Measurements from ENCODE around the gene MLC1. TPM values are rescaled to one million over a fixed set of nuclear protein-coding genes. Genes with fewer than 3 reads are reported as not detected.

MLC1 gene
- total RNA-seq, 2 experiments from 2014 or later: 0.25 to 0.83 TPM

- H3K4me1 Mint-ChIP-seq: no peaks in the 10 kb centered on the region
- peaks cover 14% of the 10 kb centered on the region for H3K27me3 Mint-ChIP-seq
- peaks cover 6% of the 10 kb centered on the region for H3K9me3 Mint-ChIP-seq
- ChIA-PET CTCF (interaction anchor here (1.1 kb wide), 1 partner anchor 12 kb away, joined by 4 read pairs; no protein-coding TSS in a partner anchor), POLR2A (no interaction called here)
- no peak overlapping the region for H3K4me3 Mint-ChIP-seq
- DNase-seq: no peak
- H3K36me3 Mint-ChIP-seq (ENCODE audit: low read depth): no peaks in the 10 kb centered on the region
- H3K27ac Mint-ChIP-seq: no peak overlapping the region
These were observed 28.8 kb downstream of the MLC1 start for GRCh38 chr22:50056214-50056972.

DNA sequence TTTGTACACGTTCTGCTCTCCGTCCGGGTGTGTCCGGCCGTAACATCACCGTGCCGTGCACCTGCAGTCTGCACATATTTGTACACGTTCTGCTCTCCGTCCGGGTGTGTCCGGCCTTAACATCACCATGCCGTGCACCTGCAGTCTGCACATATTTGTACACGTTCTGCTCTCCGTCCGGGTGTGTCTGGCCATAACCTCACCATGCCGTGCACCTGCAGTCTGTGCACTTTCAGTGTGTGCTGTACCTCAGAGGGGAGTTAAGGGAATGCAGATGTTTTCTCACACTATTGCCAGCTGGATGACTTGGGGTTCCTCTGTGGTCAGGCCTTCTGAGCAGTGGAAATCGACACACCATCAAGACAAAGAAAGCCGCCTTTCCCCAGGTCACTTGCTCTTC, 31.4 kb downstream of the MLC1 start:
- no peak overlapping the region for H3K4me3 Mint-ChIP-seq
- H3K9me3 Mint-ChIP-seq: peaks cover 6% of the 10 kb centered on the region
- H3K36me3 Mint-ChIP-seq (ENCODE audit: low read depth): no peaks in the 10 kb centered on the region
- no peak overlapping the region for H3K27ac Mint-ChIP-seq
- no peaks in the 10 kb centered on the region for H3K4me1 Mint-ChIP-seq
- POLR2A ChIA-PET: no interaction called here
- CTCF ChIA-PET: no interaction called here
- H3K27me3 Mint-ChIP-seq: peaks cover 6% of the 10 kb centered on the region
- no peak for DNase-seq

DNA sequence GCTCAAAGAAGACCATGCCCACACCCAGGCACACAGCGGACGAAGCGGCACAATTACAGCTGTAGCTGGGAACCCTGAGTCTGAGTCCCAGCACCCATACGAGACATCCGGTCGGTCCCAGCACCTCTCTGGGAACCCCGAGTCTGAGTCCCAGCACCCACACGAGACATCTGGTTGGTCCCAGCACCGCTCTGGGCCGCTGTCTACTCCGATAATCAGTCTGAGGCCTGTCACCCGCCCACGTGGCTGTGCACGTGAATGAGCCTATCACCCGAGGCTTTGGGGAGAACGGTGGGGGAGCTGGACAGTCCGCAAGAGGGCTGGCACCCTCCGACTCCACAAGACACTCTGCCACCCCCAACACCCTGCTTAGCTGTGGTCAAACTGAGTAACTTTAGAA, 33.3 kb downstream of the MLC1 start:
- no peaks in the 10 kb centered on the region for H3K36me3 Mint-ChIP-seq (ENCODE audit: low read depth)
- ChIA-PET POLR2A (no interaction called here), CTCF (no interaction called here)
- H3K4me3 Mint-ChIP-seq: no peak overlapping the region
- peaks cover 2% of the 10 kb centered on the region for H3K27me3 Mint-ChIP-seq
- H3K27ac Mint-ChIP-seq: no peak overlapping the region
- H3K4me1 Mint-ChIP-seq: no peaks in the 10 kb centered on the region
- H3K9me3 Mint-ChIP-seq: peaks cover 6% of the 10 kb centered on the region
- DNase-seq: no peak

DNA sequence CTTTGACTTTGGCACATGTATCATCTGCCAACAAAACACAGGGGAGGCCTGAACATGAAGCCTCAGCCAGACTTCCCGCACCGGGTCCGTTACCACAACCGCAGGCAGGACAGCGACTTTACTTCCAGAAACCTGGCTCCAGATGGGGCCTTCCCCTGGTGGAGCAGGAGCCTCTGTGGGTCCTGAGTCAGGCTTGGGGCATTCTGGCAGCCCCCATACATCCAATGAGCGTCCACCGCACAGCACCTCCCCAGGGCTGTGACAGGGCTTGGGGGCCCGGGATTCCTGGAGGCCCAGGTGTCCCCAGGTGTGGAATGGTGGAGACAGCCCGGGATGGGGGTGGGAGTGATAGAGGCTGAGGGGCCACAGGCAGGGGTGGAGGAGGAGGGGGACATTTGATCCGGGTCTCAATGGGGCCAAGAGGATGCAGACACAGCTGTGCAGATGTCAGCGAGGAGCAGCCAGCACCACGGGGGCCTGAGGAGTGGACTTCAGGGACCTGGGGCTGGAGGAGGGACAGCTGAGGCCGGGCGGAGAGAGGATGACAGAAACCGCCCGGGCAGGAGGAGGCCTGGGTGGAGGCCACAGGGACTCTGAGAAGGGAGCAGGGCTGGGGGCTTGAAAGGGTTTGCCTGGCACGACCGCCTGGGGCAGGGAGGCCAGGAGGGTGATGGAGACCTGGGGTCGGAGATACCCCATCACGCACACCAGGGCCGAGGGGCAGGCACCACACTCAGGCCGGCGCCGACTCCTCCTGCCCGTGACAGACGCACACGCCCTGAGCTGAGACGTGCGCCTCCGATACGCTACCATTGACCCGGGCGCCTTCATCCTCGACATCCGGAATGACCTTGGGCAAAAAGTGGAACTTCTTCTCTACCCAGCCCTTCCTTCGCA, 35.7 kb downstream of the MLC1 start:
- Mint-ChIP-seq H3K27ac (no peak overlapping the region), H3K4me1 (no peaks in the 10 kb centered on the region), H3K4me3 (no peak overlapping the region), H3K36me3 (ENCODE audit: low read depth) (no peaks in the 10 kb centered on the region), H3K9me3 (peaks cover 6% of the 10 kb centered on the region), H3K27me3 (peaks cover 4% of the 10 kb centered on the region)
- no peak for DNase-seq
- POLR2A ChIA-PET: no interaction called here
- CTCF ChIA-PET: no interaction called here

DNA sequence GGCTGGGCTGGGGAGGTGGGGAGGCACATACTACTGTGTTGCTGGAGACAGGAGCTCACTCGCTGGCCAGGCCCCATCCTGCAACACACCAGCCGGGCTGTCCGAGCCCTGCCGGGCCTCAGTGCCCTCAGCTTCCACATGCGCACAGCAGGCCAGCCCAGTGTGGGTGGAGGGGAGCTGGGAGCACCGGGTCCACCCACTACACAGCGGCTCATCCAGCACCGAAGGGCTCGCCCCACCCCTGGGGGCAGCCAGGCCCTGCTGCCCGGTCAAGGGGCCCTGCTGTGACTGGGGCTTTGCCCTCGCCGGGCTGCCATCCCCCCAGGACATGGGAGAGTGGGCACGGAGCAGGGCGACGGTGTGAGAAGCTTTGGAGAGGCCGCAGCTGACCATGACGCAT, 36.4 kb downstream of the MLC1 start:
- CTCF ChIA-PET: no interaction called here
- Mint-ChIP-seq H3K36me3 (ENCODE audit: low read depth) (no peaks in the 10 kb centered on the region), H3K9me3 (peaks cover 4% of the 10 kb centered on the region), H3K27me3 (peaks cover 9% of the 10 kb centered on the region), H3K4me1 (no peaks in the 10 kb centered on the region), H3K27ac (no peak overlapping the region), H3K4me3 (no peak overlapping the region)
- POLR2A ChIA-PET: no interaction called here
- DNase-seq: no peak

DNA sequence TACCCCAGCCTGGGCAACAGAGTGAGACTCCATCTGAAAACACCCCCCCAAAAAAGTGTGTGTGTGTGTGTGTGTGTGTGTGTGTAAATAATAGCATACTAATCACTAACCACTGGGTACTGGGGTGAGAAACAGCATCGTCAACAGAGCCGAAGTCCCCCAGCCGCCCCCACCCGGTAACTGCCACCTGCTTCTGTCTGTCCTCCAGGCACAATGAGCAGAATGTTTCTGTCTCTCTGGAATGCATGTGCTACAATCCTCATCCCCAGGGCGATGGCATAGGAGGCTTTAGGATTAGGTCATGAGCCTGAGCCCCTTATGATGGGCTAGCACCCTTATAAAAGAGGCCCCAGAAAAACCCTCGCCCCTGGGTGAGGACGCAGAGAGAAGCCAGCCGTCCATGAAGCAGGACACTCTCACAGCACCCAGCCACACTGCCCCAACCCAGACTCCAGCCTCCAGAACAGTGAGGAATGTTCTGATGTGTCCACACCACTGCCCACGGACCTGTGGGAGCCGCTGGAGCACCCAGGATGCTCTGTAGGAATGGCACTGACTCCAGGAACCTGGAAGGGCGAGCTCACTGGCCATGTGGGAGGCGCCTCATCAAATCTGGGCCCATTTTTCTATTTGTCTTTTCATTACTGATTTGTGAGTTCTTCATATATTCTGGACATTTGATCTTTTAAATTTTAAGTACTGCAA, 37.0 kb downstream of the MLC1 start:
- ChIA-PET POLR2A (no interaction called here), CTCF (no interaction called here)
- Mint-ChIP-seq H3K4me3 (no peak overlapping the region), H3K9me3 (no peaks in the 10 kb centered on the region), H3K27me3 (peaks cover 13% of the 10 kb centered on the region), H3K4me1 (peaks cover 2% of the 10 kb centered on the region), H3K27ac (no peak overlapping the region), H3K36me3 (ENCODE audit: low read depth) (no peaks in the 10 kb centered on the region)
- no peak for DNase-seq

DNA sequence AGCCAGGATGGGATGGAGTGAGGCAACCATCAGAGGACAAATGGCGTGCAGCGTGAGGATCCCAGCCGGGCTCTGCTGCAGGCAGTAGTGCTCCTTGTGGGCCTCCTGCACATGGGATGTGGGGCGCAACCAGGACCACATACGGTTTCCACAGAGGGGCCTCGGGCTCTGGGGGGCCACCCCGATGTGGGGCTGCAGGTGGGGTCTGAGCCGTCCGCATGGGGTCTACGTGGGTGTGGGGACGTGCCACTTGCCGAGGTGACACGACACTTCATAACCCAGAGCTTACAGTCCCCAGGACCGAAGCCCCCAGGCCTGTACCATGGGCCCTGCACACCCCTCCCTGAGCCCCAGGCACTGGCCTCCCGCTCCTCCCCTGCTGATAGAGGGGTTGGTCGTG, 37.9 kb downstream of the MLC1 start:
- peaks cover 21% of the 10 kb centered on the region for H3K27me3 Mint-ChIP-seq
- ChIA-PET CTCF (no interaction called here), POLR2A (no interaction called here)
- H3K36me3 Mint-ChIP-seq (ENCODE audit: low read depth): no peaks in the 10 kb centered on the region
- H3K4me3 Mint-ChIP-seq: no peak overlapping the region
- H3K27ac Mint-ChIP-seq: no peak overlapping the region
- no peaks in the 10 kb centered on the region for H3K9me3 Mint-ChIP-seq
- no peak for DNase-seq
- peaks cover 2% of the 10 kb centered on the region for H3K4me1 Mint-ChIP-seq

GRCh38 chr22:50046481-50047245, 38.6 kb downstream of the MLC1 start:
- H3K27me3 Mint-ChIP-seq: peaks cover 22% of the 10 kb centered on the region
- peaks cover 2% of the 10 kb centered on the region for H3K4me1 Mint-ChIP-seq
- DNase-seq: no peak
- ChIA-PET CTCF (no interaction called here), POLR2A (no interaction called here)
- H3K36me3 Mint-ChIP-seq (ENCODE audit: low read depth): no peaks in the 10 kb centered on the region
- H3K4me3 Mint-ChIP-seq: no peak overlapping the region
- H3K27ac Mint-ChIP-seq: no peak overlapping the region
- H3K9me3 Mint-ChIP-seq: no peaks in the 10 kb centered on the region

DNA sequence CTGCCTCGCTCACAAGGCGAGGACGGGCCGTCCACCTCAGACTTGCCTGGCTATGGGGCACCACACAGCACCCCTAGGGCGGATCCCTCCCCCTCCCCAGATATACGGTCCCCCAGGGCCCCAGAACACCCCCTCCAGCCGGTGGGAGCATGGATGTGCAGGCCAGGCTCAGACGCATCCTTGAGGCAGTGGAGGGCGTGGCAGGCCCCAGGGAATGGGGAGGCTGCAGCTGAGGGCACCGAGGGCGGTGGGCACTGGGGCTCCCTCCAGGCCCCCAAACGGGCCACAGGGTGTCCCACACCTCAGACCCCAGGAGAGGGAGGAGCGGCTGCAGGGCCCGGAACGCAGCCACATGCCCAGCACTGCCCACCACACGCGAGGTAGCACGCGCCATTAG, 39.2 kb downstream of the MLC1 start:
- H3K4me1 Mint-ChIP-seq: peaks cover 2% of the 10 kb centered on the region
- CTCF ChIA-PET: no interaction called here
- no peak for DNase-seq
- no peaks in the 10 kb centered on the region for H3K36me3 Mint-ChIP-seq (ENCODE audit: low read depth)
- no peak overlapping the region for H3K4me3 Mint-ChIP-seq
- H3K9me3 Mint-ChIP-seq: no peaks in the 10 kb centered on the region
- no peak overlapping the region for H3K27ac Mint-ChIP-seq
- H3K27me3 Mint-ChIP-seq: peaks cover 22% of the 10 kb centered on the region
- POLR2A ChIA-PET: no interaction called here

DNA sequence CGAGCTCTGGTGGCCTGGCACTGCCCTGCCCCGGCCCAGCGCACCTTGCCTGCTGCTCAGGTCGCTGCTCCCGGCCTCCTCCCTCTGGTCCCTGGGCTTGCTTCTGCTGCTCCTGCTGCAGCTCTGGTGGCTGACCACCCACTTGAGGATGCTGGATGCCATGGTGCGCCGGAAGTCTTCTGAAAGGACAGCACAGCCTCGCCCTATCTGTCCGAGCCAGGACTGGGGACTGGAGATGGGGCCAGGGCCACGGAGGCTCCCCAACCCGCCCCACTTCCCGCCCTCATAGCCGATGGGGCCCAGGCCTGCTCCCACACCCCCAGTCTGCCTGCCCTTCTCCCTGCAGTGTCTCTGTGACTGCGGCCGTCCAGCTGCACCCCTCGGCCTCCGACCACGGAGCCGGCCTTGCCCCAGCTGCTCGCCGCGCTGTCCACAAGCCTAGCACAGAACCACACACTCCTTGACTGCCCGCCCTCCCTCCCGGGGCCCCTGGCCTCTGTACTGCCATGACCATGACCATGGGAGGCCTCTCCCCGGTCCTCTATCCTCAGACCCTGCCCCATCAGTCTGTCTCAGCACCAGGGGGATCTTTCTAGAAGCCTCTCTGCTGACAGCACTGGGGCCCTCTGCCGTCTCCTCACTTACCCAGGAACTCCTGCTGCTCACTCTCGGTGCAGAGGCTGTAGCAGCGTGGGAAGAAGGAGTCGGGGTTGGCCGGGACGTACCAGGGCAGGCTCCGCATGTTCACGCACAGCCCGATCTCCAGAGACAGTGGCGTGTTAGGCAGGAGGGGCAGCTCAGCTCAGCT, 39.8 kb downstream of the MLC1 start:
- H3K27ac Mint-ChIP-seq: no peak overlapping the region
- DNase-seq: no peak
- ChIA-PET POLR2A (no interaction called here), CTCF (no interaction called here)
- H3K27me3 Mint-ChIP-seq: peaks cover 22% of the 10 kb centered on the region
- no peaks in the 10 kb centered on the region for H3K9me3 Mint-ChIP-seq
- H3K4me3 Mint-ChIP-seq: no peak overlapping the region
- H3K4me1 Mint-ChIP-seq: peaks cover 2% of the 10 kb centered on the region
- no peaks in the 10 kb centered on the region for H3K36me3 Mint-ChIP-seq (ENCODE audit: low read depth)

DNA sequence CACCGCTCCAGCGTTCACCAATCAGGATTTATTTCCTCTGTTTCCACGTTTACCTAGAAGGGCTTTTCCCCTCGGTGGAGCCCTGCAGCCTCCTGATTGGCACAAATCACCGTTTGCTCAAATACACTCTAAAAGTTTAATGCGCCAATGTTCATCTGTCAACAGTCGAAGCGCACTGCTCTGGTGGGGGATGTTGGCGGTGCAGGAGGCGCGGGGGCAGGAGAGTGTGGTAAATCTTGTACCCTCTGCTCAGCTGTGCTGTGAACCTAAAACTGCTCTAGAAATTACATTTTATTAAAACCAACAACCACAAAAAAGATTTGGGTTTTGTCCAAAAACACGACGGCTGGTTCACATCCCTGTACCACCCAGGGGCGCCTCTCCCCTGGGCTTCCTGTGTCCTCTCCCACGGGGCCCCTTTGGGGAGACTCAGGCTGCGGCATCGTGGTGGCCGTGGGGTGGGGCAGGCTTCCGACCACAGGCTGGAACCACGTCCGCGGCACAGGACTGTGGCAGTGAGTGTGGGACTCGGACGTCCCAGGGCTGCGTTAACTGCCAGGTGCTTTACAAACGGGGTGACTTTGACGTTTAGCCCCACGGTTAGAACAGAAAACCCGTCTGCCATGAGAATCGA, 40.6 kb downstream of the MLC1 start:
- POLR2A ChIA-PET: no interaction called here
- Mint-ChIP-seq H3K4me3 (no peak overlapping the region), H3K9me3 (no peaks in the 10 kb centered on the region), H3K36me3 (ENCODE audit: low read depth) (no peaks in the 10 kb centered on the region), H3K4me1 (peaks cover 2% of the 10 kb centered on the region), H3K27ac (no peak overlapping the region), H3K27me3 (peaks cover 22% of the 10 kb centered on the region)
- CTCF ChIA-PET: no interaction called here
- DNase-seq: no peak

All from activated CD4-positive, alpha-beta T cell treated with anti-CD3 and anti-CD28 coated beads, Interleukin-2, amount 10 ng/mL, durations not matched to agents 7 days and 5 days (primary cell).